ENCODE data around the gene BABAM2. TPM values are rescaled to one million over a fixed set of nuclear protein-coding genes. Genes with fewer than 3 reads are reported as not detected.

Gene BABAM2
- total and polyA plus RNA-seq, 11 donors: 22.2 to 75.1 (median 62.5) TPM

GRCh38 chr2:28320371-28320770 lies 429.8 kb downstream of the BABAM2 start:
- no peak for ATAC-seq
- no peak for DNase-seq

GRCh38 chr2:28321426-28321825 lies 430.9 kb downstream of the BABAM2 start:
- Histone ChIP-seq H3K36me3 (peaks cover 0 to 7% (median 0%) of the 10 kb centered on the region in 9 donors), H3K4me3 (no peak overlapping the region), H3K4me1 (peaks cover 0 to 10% (median under 1%) of the 10 kb centered on the region in 12 donors), H3K27ac (no peak overlapping the region), H3K27me3 (no peaks in the 10 kb centered on the region), H3K9me3 (no peaks in the 10 kb centered on the region)
- WGBS, 4 donors: 87 to 93% (median 90%) methylated on average over 4 of the region's 4 CpGs
- intact Hi-C loops (cut with DNase I): no loop called here
- TF ChIP-seq POLR2A (IDR thresholded peaks at IDR 0.05) (no peak), CTCF (IDR thresholded peaks at IDR 0.05) (no peak)
- ATAC-seq: no peak
- DNase-seq: no peak

More at GRCh38 chr2:28320371-28320770, 429.8 kb downstream of the BABAM2 start:
- Histone ChIP-seq H3K27me3 (no peaks in the 10 kb centered on the region), H3K9me3 (no peaks in the 10 kb centered on the region), H3K27ac (no peak overlapping the region), H3K36me3 (peaks cover 0 to 7% (median 0%) of the 10 kb centered on the region in 9 donors), H3K4me3 (no peak overlapping the region), H3K4me1 (peaks cover 0 to 6% (median 0%) of the 10 kb centered on the region in 12 donors)
- TF ChIP-seq POLR2A (IDR thresholded peaks at IDR 0.05): no peak
- TF ChIP-seq CTCF (IDR thresholded peaks at IDR 0.05): no peak
- 87 to 94% (median 90%) methylated on average over 7 of the region's 7 CpGs for WGBS, 4 donors
- intact Hi-C loops (cut with DNase I): no loop called here

- intact Hi-C loops (cut with DNase I): no loop called here
- WGBS, 4 donors: 88 to 94% (median 92%) methylated on average over 5 of the region's 5 CpGs
- Histone ChIP-seq H3K27me3 (no peaks in the 10 kb centered on the region), H3K27ac (no peak overlapping the region), H3K9me3 (no peaks in the 10 kb centered on the region), H3K4me1 (peaks cover 0 to 16% (median 4%) of the 10 kb centered on the region in 12 donors), H3K36me3 (peaks cover 0 to 7% (median 0%) of the 10 kb centered on the region in 9 donors), H3K4me3 (no peak overlapping the region)
- ATAC-seq (no peak), DNase-seq (no peak)
- TF ChIP-seq CTCF (IDR thresholded peaks at IDR 0.05) (no peak), POLR2A (IDR thresholded peaks at IDR 0.05) (no peak)
Measured at GRCh38 chr2:28322051-28322450, 431.5 kb downstream of the BABAM2 start.

- DNase-seq (no peak), ATAC-seq (no peak)
- no peaks in the 10 kb centered on the region for H3K9me3 ChIP-seq
- H3K4me3 ChIP-seq: no peak overlapping the region
- intact Hi-C loops (cut with DNase I): no loop called here
- TF ChIP-seq POLR2A (IDR thresholded peaks at IDR 0.05) (no peak), CTCF (IDR thresholded peaks at IDR 0.05) (no peak)
- H3K27ac ChIP-seq: no peak overlapping the region
- 93 to 99% (median 98%) methylated on average over 7 to 8 of the region's 8 CpGs for WGBS, 4 donors
- H3K27me3 ChIP-seq: no peaks in the 10 kb centered on the region
- H3K4me1 ChIP-seq: peaks cover 0 to 20% (median 6%) of the 10 kb centered on the region in 12 donors
- peaks cover 0 to 7% (median 0%) of the 10 kb centered on the region in 9 donors for H3K36me3 ChIP-seq
Measured at GRCh38 chr2:28322456-28322855, 431.9 kb downstream of the BABAM2 start.

All from heart left ventricle (tissue), 16 donors.